ENCODE results near the gene DIS3L2. TPM values are rescaled to one million over a fixed set of nuclear protein-coding genes. Genes with fewer than 3 reads are reported as not detected.
"Not testable (repeated sequence)": the region's sequence is repeated elsewhere in the genome, so short reads cannot be mapped to it uniquely, and the experiment has no call there.

DIS3L2 gene
- total RNA-seq, 1 experiment from 2014 or later: 19.9 TPM

- not testable (repeated sequence) for DNase-seq (ENCODE audit: low read depth)
These were observed 370.9 kb downstream of the DIS3L2 start for GRCh38 chr2:232332244-232332939.

- no peak for DNase-seq (ENCODE audit: low read depth)
These were observed 371.4 kb downstream of the DIS3L2 start for GRCh38 chr2:232332940-232333259.

GRCh38 chr2:232333361-232334135 lies 372.0 kb downstream of the DIS3L2 start:
- no peak for DNase-seq (ENCODE audit: low read depth)

GRCh38 chr2:232334136-232334884 lies 372.8 kb downstream of the DIS3L2 start:
- DNase-seq (ENCODE audit: low read depth): not testable (repeated sequence)

GRCh38 chr2:232334885-232335205 lies 373.3 kb downstream of the DIS3L2 start:
- not testable (repeated sequence) for DNase-seq (ENCODE audit: low read depth)

GRCh38 chr2:232335206-232335858 lies 373.8 kb downstream of the DIS3L2 start:
- not testable (repeated sequence) for DNase-seq (ENCODE audit: low read depth)

GRCh38 chr2:232335859-232336215 lies 374.3 kb downstream of the DIS3L2 start:
- no peak for DNase-seq (ENCODE audit: low read depth)

GRCh38 chr2:232336241-232336736 lies 374.8 kb downstream of the DIS3L2 start:
- DNase-seq (ENCODE audit: low read depth): no peak

GRCh38 chr2:232336981-232337720 lies 375.6 kb downstream of the DIS3L2 start:
- no peak for DNase-seq (ENCODE audit: low read depth)

- DNase-seq (ENCODE audit: low read depth): not testable (repeated sequence)
These were observed 376.7 kb downstream of the DIS3L2 start for GRCh38 chr2:232338094-232338758.

- no peak for DNase-seq (ENCODE audit: low read depth)
These were observed 377.2 kb downstream of the DIS3L2 start for GRCh38 chr2:232338759-232339106.

- no peak for DNase-seq (ENCODE audit: low read depth)
These were observed 377.9 kb downstream of the DIS3L2 start for GRCh38 chr2:232339121-232340081.

GRCh38 chr2:232340171-232340935 lies 378.8 kb downstream of the DIS3L2 start:
- DNase-seq (ENCODE audit: low read depth): no peak

- no peak for DNase-seq (ENCODE audit: low read depth)
These were observed 379.7 kb downstream of the DIS3L2 start for GRCh38 chr2:232341061-232341738.

GRCh38 chr2:232341739-232342126 lies 380.2 kb downstream of the DIS3L2 start:
- DNase-seq (ENCODE audit: low read depth): no peak

GRCh38 chr2:232342635-232343565 lies 381.4 kb downstream of the DIS3L2 start:
- no peak for DNase-seq (ENCODE audit: low read depth)

- DNase-seq (ENCODE audit: low read depth): no peak
These were observed 382.3 kb downstream of the DIS3L2 start for GRCh38 chr2:232343821-232344220.

All from LHCN-M2 (cell line).